GM10248 (cell line): ENCODE data around the gene RALGPS2.
"Not testable (repeated sequence)": the region's sequence is repeated elsewhere in the genome, so short reads cannot be mapped to it uniquely, and the experiment has no call there.

Source experiments
- CTCF ChIA-PET: fragments of 300-600 bp; sonication (Branson Sonifier 250); formaldehyde crosslinking; extraction: SDS; loops from one replicate; lab custom pipeline; 2021; ENCODE audit warnings: antibody characterized with exemption; lab: Yijun Ruan, JAX
- POLR2A ChIA-PET: fragments of 350-650 bp; sonication (Branson Sonifier 250); formaldehyde crosslinking; extraction: SDS; loops from one replicate; lab custom pipeline; 2020; ENCODE audit warnings: antibody characterized with exemption; lab: Yijun Ruan, JAX
- DNase-seq: peaks from one replicate; pipeline ENCODE4 v3.0.0; 2012; ENCODE audit errors: extremely low spot score
- TF ChIP-seq, protein P1 (sequence below): IDR thresholded peaks from 2 replicates; pipeline ENCODE4 v1.5.1; 2012; ENCODE audit warnings: mild to moderate bottlenecking, low read depth; ENCODE audit errors: extremely low read depth, missing control alignments, control extremely low read depth

RALGPS2 gene

DNA sequence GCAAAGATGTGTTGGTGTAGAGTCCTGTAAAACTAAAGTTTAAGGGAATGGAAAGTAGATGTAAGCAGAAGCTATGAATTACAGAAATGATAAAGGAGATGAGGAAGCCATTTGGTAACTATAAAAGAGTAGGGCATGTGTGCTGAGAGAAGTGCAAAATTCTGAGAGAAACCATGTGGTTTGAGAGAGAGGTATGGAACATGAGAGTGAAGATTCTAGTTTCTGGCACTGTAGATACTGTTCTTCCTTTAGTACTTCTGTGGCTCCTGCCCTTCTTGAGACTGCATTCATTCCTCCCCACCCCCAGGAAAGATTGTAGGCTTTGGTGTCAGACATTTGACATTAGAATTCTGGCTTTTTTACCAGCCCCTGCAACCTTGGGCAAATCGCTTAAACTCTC is 15.4 kb downstream of the RALGPS2 start:
- POLR2A ChIA-PET = no interaction called here
- TF ChIP-seq, protein P1, sequence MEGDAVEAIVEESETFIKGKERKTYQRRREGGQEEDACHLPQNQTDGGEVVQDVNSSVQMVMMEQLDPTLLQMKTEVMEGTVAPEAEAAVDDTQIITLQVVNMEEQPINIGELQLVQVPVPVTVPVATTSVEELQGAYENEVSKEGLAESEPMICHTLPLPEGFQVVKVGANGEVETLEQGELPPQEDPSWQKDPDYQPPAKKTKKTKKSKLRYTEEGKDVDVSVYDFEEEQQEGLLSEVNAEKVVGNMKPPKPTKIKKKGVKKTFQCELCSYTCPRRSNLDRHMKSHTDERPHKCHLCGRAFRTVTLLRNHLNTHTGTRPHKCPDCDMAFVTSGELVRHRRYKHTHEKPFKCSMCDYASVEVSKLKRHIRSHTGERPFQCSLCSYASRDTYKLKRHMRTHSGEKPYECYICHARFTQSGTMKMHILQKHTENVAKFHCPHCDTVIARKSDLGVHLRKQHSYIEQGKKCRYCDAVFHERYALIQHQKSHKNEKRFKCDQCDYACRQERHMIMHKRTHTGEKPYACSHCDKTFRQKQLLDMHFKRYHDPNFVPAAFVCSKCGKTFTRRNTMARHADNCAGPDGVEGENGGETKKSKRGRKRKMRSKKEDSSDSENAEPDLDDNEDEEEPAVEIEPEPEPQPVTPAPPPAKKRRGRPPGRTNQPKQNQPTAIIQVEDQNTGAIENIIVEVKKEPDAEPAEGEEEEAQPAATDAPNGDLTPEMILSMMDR = no peak
- no peak for DNase-seq
- CTCF ChIA-PET = interaction anchor here (1.0 to 1.2 kb wide), 2 partner anchors 13 to 27 kb away, joined by 3 to 4 read pairs; no protein-coding TSS in a partner anchor

DNA sequence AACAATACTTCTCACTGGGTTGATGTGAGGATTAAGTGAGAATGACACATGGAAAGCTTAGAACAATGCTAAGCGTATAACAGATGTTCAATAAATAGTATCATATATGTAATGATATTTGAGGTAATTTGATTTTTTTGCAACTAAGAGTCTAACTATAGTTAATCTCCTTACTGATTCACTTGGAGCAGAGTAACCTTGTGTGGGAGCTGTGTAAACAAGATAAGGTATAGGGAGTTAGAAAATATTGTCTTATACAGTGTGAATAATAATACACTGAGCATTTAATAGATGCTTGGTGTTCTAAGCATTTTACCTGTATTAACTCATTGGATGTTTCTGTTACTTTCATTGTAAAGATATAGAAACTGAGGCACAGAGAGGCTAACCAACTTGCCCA is 15.9 kb downstream of the RALGPS2 start:
- no peak for DNase-seq
- ChIA-PET POLR2A (no interaction called here), CTCF (no interaction called here)
- TF ChIP-seq, protein P1 = no peak

DNA sequence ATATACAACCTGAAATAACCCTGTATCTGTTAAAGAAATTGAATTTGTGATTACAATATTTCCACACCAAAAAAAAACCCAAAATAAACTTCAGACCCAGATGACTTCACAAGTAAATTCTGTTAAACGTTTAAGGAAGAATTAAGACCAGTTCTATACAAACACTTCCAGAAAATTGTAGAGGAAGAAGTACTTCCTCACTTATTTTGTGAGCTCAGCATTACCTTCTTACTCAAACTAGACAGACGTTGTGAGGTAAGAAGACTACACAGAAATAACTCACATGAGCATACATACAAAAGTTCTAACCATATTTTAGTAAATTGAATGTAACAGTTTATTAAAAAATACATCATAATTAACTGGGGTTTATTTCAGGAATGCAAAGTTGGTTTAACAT is 18.8 kb downstream of the RALGPS2 start:
- TF ChIP-seq, protein P1 = no peak
- no peak for DNase-seq
- CTCF ChIA-PET = interaction anchor here (1.1 kb wide), 1 partner anchor 197 kb away, joined by 3 read pairs; no protein-coding TSS in a partner anchor
- POLR2A ChIA-PET = no interaction called here

DNA sequence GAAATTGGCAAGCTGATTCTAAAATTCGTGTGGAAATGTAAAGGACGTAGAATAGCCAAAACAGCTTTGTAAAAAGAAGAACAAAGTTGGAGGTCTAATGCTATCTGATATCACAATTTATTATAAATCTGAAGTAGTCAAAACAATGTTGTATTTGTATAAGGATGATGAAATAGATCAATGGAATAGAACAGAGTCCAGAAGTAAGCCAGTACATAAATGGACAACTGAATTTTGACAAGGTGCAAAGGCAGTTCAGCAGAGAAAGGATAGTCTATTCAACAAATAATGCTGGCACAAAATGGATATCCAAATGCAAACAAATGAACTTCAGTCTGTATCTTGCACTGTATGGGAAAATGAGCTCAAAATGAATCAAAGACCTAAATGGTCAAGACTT is 20.2 kb downstream of the RALGPS2 start:
- TF ChIP-seq, protein P1 = no peak
- POLR2A ChIA-PET = no interaction called here
- DNase-seq = no peak
- CTCF ChIA-PET = no interaction called here

DNA sequence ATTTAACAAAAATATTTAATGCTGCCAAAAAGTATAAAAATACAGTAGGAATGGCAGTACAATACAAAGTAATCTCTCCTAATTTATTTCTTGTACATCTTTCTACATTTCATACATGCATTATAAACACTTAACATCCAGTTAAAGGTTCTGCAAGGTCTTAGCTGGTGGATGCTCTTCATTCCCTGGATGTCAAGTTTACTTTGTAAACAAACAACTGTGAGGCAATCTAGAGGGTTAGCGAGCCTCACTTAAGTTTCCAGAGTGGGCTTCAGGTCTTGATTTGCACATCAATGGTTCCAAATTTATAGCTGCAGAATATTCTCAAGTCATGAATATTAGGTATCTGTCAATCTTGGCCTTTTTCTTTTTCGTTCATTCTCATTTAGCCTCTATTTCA is 21.3 kb downstream of the RALGPS2 start:
- POLR2A ChIA-PET = no interaction called here
- DNase-seq = no peak
- TF ChIP-seq, protein P1 = no peak
- CTCF ChIA-PET = interaction anchor here (1.1 to 1.2 kb wide), 2 partner anchors 203 to 214 kb away, joined by 3 to 4 read pairs; no protein-coding TSS in a partner anchor

DNA sequence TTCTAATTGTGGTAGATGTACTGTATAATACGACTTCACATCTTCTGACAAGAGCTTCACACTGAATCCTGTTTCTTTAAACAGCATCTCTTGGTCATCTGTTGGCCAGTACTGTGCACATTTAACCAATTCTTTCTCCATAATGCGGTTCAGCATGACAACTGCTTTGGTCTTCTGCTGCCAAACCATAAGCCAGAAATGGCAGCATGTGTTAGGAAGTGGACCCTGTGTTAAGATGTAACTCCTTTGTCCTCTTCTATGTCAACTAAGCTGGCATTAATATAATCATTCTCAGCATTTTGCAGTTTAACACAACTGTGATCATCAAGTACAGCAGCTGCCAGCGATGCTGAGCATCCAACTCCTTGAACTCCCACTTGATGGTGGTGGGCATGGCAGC is 22.3 kb downstream of the RALGPS2 start:
- POLR2A ChIA-PET, DNase-seq: not testable (repeated sequence)
- CTCF ChIA-PET = interaction anchor here (1.1 to 8.2 kb wide), 3 partner anchors 204 to 215 kb away, joined by 3 to 118 read pairs (median 4); no protein-coding TSS in a partner anchor

DNA sequence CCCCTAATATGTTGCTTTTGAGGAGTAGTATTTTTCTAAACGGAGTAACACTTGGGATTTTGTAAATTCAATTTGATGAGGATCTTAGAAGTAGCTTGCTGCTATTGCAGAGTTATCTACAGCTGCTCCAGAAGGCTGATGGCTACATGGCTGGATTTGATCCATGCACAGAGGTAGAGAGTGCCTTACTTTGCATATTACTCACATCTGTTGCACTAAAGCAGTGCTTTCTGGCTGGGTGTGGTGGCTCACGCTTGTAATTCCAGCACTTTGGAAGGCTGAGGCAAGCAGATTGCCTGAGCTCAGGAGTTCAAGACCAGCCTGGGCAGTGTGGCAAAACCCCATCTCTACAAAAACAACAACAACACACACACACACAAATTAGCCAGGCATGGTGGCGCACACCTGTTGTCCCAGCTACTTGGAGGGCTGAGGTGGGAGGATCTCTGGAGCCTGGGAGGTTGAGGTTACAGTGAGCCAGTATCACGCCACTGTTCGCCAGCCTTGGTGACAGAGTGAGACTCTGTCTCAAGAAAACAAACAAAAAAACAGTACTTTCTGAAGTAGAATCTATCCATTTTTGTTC is 24.6 kb downstream of the RALGPS2 start:
- CTCF ChIA-PET = interaction anchor here (0.9 to 8.2 kb wide), 5 partner anchors 18 to 248 kb away, joined by 3 to 118 read pairs (median 5); no protein-coding TSS in a partner anchor
- TF ChIP-seq, protein P1 = no peak
- no peak for DNase-seq
- POLR2A ChIA-PET = no interaction called here
